HG02759 (cell line): ENCODE data around the gene P2RY8.
"Not testable (repeated sequence)": the region's sequence is repeated elsewhere in the genome, so short reads cannot be mapped to it uniquely, and the experiment has no call there.

Experiments used
- ATAC-seq: cut with Tn5 transposase; IDR thresholded peaks from one replicate; pipeline ENCODE4 v1.9.1; 2021; ENCODE audit warnings: mild to moderate bottlenecking, moderate library complexity; ENCODE audit not compliant: unreplicated experiment

The P2RY8 gene

GRCh38 chrX:1488745-1489144, 48.2 kb downstream of the P2RY8 start:
- no peak for ATAC-seq

DNA sequence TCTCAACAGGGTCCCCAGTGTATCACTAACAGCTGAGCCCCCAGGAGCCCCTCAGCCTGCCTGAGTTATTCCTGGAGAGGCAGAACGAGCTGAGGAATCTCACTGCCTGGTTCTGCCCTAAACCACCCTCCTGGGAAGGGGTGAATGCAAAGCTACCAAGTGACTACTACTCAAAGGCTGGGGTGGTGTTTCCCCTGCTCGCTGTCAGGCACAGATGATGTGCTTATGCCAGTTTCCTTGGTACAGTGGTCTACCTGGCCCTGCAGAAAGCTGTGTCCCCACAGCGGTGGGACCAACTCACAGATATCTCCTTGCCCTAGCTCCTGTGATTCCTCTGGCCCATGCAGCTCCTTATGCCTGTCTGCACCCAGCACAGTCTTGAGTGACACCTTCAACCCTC, 48.8 kb downstream of the P2RY8 start:
- no peak for ATAC-seq

DNA sequence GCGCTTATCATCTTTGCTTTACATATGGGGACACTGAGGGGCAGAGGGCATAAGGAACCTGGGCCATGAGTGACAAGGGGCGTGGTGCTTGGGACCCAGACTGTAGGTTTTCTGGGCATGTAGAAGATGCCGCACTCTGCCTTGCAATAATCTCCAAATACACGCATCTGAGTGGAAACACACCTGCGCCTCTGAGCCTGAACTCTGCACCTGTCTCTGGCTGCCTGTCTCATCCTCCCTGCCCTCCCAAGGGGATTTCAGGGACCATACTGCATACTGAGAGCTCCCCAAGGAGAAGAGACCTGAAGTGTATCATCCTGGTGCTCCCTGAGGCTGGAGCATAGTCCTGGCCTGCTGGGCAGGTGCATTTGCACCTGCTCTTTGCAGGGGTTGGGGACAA, 49.6 kb downstream of the P2RY8 start:
- no peak for ATAC-seq

GRCh38 chrX:1486749-1487361, 50.1 kb downstream of the P2RY8 start:
- no peak for ATAC-seq

DNA sequence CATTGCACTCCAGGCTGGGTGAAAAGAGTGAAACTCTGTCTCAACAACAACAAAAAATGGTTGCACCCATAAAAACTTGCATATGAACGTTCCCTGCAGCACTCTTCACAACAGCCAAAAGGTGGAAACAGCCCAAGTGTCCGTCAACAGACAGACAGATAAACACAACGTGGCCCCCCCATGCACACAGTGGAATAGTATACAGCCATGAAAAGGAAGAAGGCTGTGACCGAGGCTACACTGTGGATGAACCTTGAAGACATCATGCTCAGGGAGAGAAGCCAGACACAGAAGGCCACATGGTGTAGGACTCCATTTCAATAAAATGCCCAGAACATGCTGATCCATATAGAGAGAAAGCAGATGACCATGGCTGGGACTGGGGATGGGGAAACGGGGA, 50.8 kb downstream of the P2RY8 start:
- ATAC-seq: no peak

- no peak for ATAC-seq
Measured at GRCh38 chrX:1485033-1485432, 52.0 kb downstream of the P2RY8 start.

DNA sequence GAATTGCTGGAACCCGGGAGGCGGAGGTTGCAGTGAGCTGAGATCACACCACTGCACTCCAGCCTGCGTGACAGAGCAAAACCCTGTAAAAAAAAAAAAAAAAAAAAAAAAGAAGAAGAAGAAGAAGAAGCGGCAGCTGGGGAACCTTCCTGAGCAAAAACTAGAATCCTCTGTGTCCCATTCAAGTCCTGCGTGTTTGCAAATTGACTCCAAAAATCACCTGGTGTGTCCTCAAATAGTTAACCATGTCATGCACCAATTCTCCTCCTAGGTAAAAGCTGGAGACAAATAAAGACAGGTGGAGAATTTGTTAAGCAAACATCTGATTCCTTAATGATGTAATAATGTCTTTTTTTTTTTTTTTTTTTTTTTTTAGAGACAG, 52.4 kb downstream of the P2RY8 start:
- ATAC-seq: no peak

- ATAC-seq: peak; percentile 51
Measured at GRCh38 chrX:1483843-1484637, 52.9 kb downstream of the P2RY8 start.

DNA sequence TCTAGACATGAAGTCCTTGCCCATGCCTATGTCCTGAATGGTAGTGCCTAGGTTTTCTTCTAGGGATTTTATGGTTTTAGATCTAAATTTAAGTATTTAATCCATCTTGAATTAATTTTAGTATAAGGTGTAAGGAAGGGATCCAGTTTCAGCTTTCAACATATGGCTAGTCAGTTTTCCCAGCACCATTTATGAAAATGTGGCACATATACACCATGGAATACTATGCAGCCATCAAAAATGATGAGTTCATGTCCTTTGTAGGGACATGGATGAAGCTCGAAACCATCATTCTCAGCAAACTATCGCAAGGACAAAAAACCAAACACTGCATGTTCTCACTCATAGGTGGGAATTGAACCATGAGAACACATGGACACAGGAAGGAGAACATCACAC, 54.5 kb downstream of the P2RY8 start:
- not testable (repeated sequence) for ATAC-seq

DNA sequence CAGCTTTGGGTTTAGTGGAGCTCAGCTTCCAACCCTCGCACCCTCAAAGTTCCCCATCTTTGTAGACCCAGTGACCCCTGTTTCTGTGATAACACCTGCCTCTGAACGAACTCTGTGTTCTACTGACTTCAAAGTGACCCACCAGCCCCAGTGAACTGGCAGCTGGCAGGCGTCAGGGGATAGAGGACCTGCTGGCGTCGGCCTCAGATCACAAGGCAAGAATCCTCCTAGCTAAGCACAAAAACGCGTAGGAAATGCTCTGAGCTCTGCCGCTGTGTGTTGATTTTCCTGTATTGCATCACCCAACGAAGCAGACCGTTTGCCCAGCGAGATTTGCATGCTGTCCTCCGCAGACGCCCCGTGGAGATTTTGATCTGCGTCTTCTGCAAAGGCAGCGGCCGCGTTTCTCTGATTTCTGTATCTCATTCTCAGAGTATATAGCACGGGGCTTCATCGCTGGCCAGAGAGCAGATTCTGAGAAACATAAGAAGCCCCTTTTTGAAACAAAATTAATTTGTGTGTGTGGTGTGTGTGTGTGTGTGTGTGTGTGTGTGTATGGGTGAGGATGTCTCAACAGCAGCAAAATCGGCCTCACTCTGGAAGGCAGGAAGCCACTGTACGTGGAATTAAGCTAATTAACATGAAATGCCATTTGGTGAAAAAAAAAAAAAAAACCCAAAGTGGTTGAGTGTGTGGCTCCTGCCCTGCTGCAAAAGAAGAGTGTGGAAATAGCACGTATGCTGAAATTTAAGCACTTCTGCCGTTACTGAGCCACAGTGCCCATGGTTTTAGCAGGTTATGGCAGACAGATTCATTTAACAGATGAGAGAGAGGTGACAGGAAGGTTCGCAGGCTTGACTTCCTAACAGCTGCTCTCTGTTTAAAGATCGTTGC, 55.1 kb downstream of the P2RY8 start:
- peak; percentile 44 for ATAC-seq

DNA sequence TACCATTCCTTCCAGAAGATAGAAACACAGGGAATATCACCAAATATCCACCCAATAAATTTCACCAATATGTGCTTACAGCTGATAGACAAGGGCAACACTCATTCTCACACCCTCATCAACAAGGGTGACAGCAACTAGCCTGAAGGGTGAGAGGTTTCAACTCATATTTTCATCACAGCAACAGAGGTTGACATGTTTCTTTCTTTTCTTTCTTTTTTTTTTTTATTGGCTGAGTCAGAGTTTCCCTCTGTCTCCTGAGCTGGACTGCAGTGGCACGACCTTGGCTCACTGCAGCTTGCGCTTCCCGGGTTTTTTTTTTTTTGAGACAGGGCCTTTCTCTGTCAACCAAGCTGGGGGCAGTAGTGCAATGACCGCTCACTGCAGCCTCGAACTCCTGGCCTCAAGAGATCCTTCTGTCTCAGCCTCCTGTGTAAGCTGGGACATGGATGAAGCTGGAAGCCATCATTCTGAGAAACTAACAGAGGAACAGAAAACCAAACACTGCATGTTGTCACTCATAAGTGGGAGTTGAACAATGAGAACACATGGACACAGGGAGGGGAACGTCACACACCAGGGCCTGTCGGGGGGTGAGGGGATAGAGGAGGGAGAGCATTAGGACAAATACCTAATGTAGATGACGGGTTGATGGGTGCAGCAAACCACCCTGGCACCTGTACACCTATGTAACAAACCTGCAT, 56.8 kb downstream of the P2RY8 start:
- peak; percentile 1 for ATAC-seq

DNA sequence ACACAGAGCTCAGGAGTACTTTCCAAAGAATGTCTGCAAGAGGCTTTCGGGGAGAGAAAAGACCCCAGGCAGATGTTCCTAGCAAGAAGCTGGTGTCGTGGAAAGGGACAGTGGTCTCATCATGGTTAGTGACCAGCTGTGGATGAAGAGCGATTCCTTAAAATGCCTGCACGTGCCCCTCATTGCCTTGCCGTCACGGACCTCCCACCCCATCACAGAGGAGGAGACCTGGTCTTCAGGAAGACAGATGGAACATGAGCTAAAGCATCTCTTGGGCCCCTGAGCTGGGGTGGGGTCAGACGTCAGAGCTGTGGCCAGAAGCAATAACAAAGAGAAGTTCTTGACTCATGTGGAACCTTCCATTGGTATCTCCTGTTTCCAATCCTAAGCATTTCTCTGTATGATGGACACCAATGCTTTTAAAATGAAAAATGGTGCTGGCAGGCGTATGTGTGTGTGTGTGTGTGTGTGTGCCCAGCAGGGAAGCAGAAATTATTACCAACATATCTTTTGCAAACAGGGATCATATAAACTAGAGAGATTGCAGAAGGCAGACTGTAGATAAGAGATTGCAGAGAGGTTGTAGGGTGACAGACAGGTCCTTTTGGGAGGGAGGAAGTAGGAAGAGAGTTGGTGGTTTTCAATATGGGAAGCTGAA, 59.1 kb downstream of the P2RY8 start:
- ATAC-seq: no peak

- no peak for ATAC-seq
Measured at GRCh38 chrX:1477229-1477628, 59.8 kb downstream of the P2RY8 start.

DNA sequence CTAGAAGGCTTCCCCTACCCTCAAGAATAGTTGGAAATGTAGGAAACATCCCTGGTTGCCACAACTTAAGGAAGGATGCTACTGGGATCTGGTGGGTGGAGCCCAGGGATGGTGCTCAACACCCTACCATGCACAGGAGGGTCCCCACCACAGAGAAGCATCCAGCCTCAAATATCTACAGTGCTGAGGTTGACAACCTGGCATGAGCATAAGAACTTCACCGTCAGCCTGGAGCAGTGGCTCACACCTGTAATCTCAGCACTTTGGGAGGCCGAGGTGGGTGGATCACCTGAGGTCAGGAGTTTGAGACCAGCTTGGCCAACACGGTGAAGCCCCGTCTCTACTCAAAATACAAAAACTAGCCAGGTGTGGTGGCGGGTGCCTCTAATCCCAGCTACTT, 60.3 kb downstream of the P2RY8 start:
- ATAC-seq: no peak

- ATAC-seq: no peak
Measured at GRCh38 chrX:1475881-1476280, 61.1 kb downstream of the P2RY8 start.

DNA sequence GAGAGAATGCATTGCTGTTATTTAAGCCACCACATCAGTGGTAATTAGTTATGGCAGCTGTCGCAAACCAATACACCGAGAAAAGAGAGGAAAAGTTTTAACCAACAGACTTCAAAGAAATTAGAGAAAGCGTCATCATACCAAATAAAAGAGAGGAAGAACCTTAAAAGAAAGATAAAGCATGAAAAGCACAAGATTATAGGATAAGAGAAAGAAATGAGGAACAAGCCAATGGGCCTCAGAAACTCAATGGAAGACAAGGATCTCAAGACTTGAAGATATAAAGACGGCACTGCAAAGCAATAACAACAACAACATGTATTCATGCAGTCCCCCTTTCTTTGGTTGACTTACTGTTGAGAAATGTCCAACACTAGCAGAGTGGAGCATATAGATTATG, 61.5 kb downstream of the P2RY8 start:
- no peak for ATAC-seq

DNA sequence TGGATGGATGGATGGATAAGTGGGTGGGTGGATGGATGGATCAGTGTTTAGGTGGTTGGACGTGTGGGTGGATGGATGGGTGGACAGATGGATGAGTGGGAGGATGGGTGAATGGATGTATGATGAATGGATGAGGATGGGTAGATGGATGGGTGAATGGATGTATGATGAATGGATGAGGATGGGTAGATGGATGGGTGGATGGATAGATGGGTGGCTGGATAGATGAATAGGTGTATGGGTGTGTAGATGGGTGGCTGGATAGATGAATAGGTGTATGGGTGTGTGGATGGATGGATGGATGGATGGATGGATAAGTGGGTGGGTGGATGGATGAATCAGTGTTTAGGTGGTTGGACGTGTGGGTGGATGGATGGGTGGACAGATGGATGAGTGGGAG, 62.4 kb downstream of the P2RY8 start:
- ATAC-seq: not testable (repeated sequence)

GRCh38 chrX:1472975-1473374, 64.0 kb downstream of the P2RY8 start:
- no peak for ATAC-seq

GRCh38 chrX:1468250-1468772, 68.7 kb downstream of the P2RY8 start:
- peak; percentile 62 for ATAC-seq

- peak; percentile 54 for ATAC-seq
Measured at GRCh38 chrX:1466971-1467561, 69.9 kb downstream of the P2RY8 start.
